ENCODE data around the gene TRAPPC6A. TPM values are rescaled to one million over a fixed set of nuclear protein-coding genes. Genes with fewer than 3 reads are reported as not detected.

Gene TRAPPC6A
- total and polyA plus RNA-seq, 2 donors (not counting 1 experiment from before 2014, with no cell fraction given): 40.3 to 79.0 TPM

- no peak for TF ChIP-seq CTCF (IDR thresholded peaks at IDR 0.05)
- TF ChIP-seq EZH2 (IDR thresholded peaks at IDR 0.05; ENCODE audit: borderline replicate concordance, insufficient read depth, low read depth, low read length, poor library complexity, severe bottlenecking): no peak
- DNase-seq: no peak
- peaks cover 45 to 84% of the 10 kb centered on the region in 2 donors for H3K4me1 ChIP-seq (ENCODE audit: control insufficient read depth in 2 of 2, insufficient read depth in 2 of 2, low read length in 2 of 2)
- peak overlapping the region; percentile 71 for H3K4me2 ChIP-seq (replicated peaks; ENCODE audit: low read depth, low read length, poor library complexity, severe bottlenecking)
- H3K4me3 ChIP-seq (ENCODE audit: control extremely low read depth in 1 of 5, extremely low read depth in 1 of 5, insufficient read depth in 1 of 5, low read depth in 2 of 5, low read length in 4 of 5): no peak overlapping the region
- Mint-ChIP-seq H3K27me3 (no peaks in the 10 kb centered on the region), H3K4me1 (peaks cover 79% of the 10 kb centered on the region), H3K4me3 (peak overlapping the region; percentile 71), H3K9me3 (ENCODE audit: insufficient read depth) (no peaks in the 10 kb centered on the region), H3K27ac (peak overlapping the region; percentile 15)
- H2AFZ ChIP-seq (ENCODE audit: insufficient read depth, low read depth, low read length, poor library complexity, severe bottlenecking): no peak overlapping the region
- ChIA-PET POLR2A (no interaction called here), CTCF (interaction anchor here (0.6 to 1.5 kb wide), 3 partner anchors 8 to 181 kb away, joined by 3 read pairs; no protein-coding TSS in a partner anchor)
- no peak for ATAC-seq (ENCODE audit: low read depth)
- no peak overlapping the region for H3K27ac ChIP-seq (ENCODE audit: low read length in 2 of 2)
- no peaks in the 10 kb centered on the region for H3K36me3 ChIP-seq (replicated peaks in 1 of 2; ENCODE audit: control extremely low read depth in 1 of 2, control insufficient read depth in 1 of 2, extremely low read depth in 1 of 2, insufficient read depth in 2 of 2, low read length in 1 of 2)
- peaks cover 87% of the 10 kb centered on the region for H4K20me1 ChIP-seq (ENCODE audit: control insufficient read depth, insufficient read depth, low read length, poor library complexity, severe bottlenecking)
- no peaks in the 10 kb centered on the region for H3K27me3 ChIP-seq (replicated peaks in 1 of 4; ENCODE audit: control extremely low read depth in 1 of 4, control insufficient read depth in 3 of 4, insufficient read depth in 4 of 4, low read length in 3 of 4)
- H3K9ac ChIP-seq (ENCODE audit: low read length): no peak overlapping the region
- 71% methylated on average over 11 of the region's 12 CpGs for WGBS (ENCODE audit: insufficient coverage)
- intact Hi-C loops (cut with micrococcal nuclease): no loop called here
- no peaks in the 10 kb centered on the region for H3K9me3 ChIP-seq (ENCODE audit: control extremely low read depth in 1 of 3, control insufficient read depth in 2 of 3, insufficient read depth in 1 of 3, low read length in 2 of 3)
- peaks cover 95% of the 10 kb centered on the region for H3K79me2 ChIP-seq (ENCODE audit: control insufficient read depth, insufficient read depth, low read length)
Measured at GRCh38 chr19:45117671-45118070, 60.4 kb downstream of the TRAPPC6A start.

- Histone ChIP-seq H3K36me3 (replicated peaks in 1 of 2; ENCODE audit: control extremely low read depth in 1 of 2, control insufficient read depth in 1 of 2, extremely low read depth in 1 of 2, insufficient read depth in 2 of 2, low read length in 1 of 2) (no peaks in the 10 kb centered on the region), H4K20me1 (ENCODE audit: control insufficient read depth, insufficient read depth, low read length, poor library complexity, severe bottlenecking) (peaks cover 87% of the 10 kb centered on the region), H3K4me1 (ENCODE audit: control insufficient read depth in 2 of 2, insufficient read depth in 2 of 2, low read length in 2 of 2) (peaks cover 45 to 80% of the 10 kb centered on the region in 2 donors), H3K27ac (ENCODE audit: low read length in 2 of 2) (no peak overlapping the region), H3K27me3 (replicated peaks in 1 of 4; ENCODE audit: control extremely low read depth in 1 of 4, control insufficient read depth in 3 of 4, insufficient read depth in 4 of 4, low read length in 3 of 4) (no peaks in the 10 kb centered on the region), H3K4me3 (ENCODE audit: control extremely low read depth in 1 of 5, extremely low read depth in 1 of 5, insufficient read depth in 1 of 5, low read depth in 2 of 5, low read length in 4 of 5) (no peak overlapping the region), H3K79me2 (ENCODE audit: control insufficient read depth, insufficient read depth, low read length) (peaks cover 95% of the 10 kb centered on the region), H3K9ac (ENCODE audit: low read length) (no peak overlapping the region), H3K9me3 (ENCODE audit: control extremely low read depth in 1 of 3, control insufficient read depth in 2 of 3, insufficient read depth in 1 of 3, low read length in 2 of 3) (no peaks in the 10 kb centered on the region), H2AFZ (ENCODE audit: insufficient read depth, low read depth, low read length, poor library complexity, severe bottlenecking) (no peak overlapping the region), H3K4me2 (replicated peaks; ENCODE audit: low read depth, low read length, poor library complexity, severe bottlenecking) (peak overlapping the region; percentile 71)
- Mint-ChIP-seq H3K4me1 (peaks cover 78% of the 10 kb centered on the region), H3K4me3 (peak overlapping the region; percentile 42), H3K27ac (peak overlapping the region; percentile 13), H3K27me3 (no peaks in the 10 kb centered on the region), H3K9me3 (ENCODE audit: insufficient read depth) (no peaks in the 10 kb centered on the region)
- peak; percentile 29 for ATAC-seq (ENCODE audit: low read depth)
- POLR2A ChIA-PET: interaction anchor here (0.7 kb wide), 1 partner anchor 61 kb away, joined by 9 read pairs; the partner anchor contains the start of gene TRAPPC6A
- DNase-seq: peak; percentile 28
- CTCF ChIA-PET: interaction anchor here (0.6 to 1.5 kb wide), 3 partner anchors 9 to 181 kb away, joined by 3 read pairs; no protein-coding TSS in a partner anchor
- WGBS (ENCODE audit: insufficient coverage): 2% methylated on average over 13 of the region's 16 CpGs
- no peak for TF ChIP-seq EZH2 (IDR thresholded peaks at IDR 0.05; ENCODE audit: borderline replicate concordance, insufficient read depth, low read depth, low read length, poor library complexity, severe bottlenecking)
- TF ChIP-seq CTCF (IDR thresholded peaks at IDR 0.05): no peak
- intact Hi-C loops (cut with micrococcal nuclease): no loop called here
Measured at GRCh38 chr19:45117167-45117594, 60.9 kb downstream of the TRAPPC6A start.
